ENCODE data around the gene GDA.

The GDA gene

DNA sequence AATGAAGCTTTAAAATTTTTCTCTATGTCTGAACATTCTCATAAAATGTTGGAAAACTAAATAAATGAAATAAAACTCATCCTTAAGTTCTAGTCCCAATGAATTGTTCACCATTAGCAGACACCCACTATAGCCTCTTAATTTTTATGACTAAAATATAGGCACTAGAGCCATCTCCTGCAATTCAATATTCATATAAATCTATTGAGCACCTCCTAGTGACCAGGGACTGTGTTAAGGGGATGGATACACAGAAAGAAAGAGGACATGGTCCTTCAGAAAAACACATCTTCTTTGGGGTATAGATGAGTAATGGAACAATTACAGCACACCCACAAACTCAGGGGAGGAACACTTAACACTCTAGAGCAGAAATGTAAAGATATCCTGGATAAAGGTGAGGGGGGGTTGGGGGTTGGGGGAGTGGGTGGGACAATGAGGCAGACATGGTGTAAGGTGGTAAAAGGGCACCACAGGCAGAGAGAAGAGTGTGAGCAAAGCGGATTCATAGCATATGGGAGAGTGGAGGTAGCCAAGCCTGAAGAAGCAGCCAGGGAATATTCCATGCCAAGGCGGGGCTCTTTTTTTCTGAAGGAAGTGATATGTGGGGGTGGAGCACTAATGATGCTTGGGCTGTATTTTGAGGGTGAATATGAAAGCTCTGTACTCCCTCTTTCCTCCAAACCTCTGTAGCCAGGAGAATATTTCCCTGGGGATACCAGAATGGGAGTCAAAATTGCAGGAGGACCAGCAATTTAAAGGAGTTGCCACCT, 3.3 kb upstream of the GDA start:
- in situ Hi-C loops (cut with HindIII; ENCODE audit: low sequenced_read_pairs): no loop called here
- H3K4me3 ChIP-seq (ENCODE audit: low read depth, low read length): no peak overlapping the region
- DNase-seq (ENCODE audit: low read depth): no peak
- TF ChIP-seq, protein P1, sequence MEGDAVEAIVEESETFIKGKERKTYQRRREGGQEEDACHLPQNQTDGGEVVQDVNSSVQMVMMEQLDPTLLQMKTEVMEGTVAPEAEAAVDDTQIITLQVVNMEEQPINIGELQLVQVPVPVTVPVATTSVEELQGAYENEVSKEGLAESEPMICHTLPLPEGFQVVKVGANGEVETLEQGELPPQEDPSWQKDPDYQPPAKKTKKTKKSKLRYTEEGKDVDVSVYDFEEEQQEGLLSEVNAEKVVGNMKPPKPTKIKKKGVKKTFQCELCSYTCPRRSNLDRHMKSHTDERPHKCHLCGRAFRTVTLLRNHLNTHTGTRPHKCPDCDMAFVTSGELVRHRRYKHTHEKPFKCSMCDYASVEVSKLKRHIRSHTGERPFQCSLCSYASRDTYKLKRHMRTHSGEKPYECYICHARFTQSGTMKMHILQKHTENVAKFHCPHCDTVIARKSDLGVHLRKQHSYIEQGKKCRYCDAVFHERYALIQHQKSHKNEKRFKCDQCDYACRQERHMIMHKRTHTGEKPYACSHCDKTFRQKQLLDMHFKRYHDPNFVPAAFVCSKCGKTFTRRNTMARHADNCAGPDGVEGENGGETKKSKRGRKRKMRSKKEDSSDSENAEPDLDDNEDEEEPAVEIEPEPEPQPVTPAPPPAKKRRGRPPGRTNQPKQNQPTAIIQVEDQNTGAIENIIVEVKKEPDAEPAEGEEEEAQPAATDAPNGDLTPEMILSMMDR (IDR thresholded peaks at IDR 0.05; ENCODE audit: low read depth, low read length, missing control alignments): no peak

DNA sequence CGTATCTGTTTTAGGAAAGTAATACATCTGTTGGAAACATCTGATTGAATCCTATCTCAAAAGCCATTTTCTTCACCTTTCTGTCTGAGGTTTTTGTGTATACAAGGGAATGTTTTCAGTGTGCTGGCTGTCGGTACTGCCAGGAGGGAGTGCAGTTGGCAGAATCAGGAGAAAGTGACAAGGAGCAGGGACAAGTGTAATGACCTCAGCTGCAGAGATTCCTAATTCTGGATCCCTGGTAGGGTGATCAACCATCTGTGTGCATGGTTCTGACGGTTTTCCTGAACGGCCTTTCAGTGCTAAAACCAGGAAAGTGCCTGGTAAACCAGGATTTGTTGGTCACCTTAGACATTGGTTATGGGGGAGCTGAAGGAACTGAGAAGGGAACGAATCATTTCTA, 1.6 kb upstream of the GDA start:
- TF ChIP-seq, protein P1 (IDR thresholded peaks at IDR 0.05; ENCODE audit: low read depth, low read length, missing control alignments): no peak
- H3K4me3 ChIP-seq (ENCODE audit: low read depth, low read length): no peak overlapping the region
- in situ Hi-C loops (cut with HindIII; ENCODE audit: low sequenced_read_pairs): no loop called here
- no peak for DNase-seq (ENCODE audit: low read depth)

DNA sequence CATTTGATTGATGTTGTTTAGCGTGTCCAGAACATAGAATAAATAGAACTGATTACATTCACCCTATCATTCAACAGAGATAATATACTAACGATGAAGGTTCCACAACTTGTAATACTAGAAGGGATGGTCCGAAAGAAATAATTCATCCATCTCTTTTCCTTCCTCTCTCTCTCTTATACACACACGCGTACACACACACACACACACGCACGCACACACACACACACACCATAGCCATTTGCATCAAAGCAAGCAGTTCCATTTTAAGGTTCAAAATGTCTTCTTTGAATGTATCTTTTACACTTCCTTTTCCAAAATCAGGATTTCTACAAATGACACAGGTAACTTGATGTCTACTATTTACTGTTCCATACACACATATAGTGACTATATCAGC, 887 bp downstream of the GDA start:
- H3K4me3 ChIP-seq (ENCODE audit: low read depth, low read length): no peak overlapping the region
- TF ChIP-seq, protein P1 (IDR thresholded peaks at IDR 0.05; ENCODE audit: low read depth, low read length, missing control alignments): no peak
- no peak for DNase-seq (ENCODE audit: low read depth)
- in situ Hi-C loops (cut with HindIII; ENCODE audit: low sequenced_read_pairs): no loop called here

DNA sequence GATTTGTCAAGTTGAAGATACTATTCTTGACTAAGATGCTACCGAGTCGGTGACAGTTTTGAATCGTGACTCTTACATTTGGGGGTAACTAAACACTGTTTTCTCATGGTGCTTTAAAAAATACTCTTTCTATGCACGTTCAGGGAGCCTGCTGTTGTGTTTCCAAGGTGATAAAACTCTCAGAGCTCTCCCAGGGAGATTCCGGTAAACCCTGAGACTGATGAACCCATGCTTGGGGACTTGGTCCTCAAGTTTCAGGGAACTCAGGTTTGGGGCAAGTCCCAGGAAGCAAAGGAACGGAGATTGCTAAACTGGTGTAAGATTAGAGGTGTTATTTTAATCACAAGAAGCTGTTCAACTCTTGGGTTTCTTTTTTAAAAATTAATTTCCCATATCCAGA, 1.4 kb downstream of the GDA start:
- H3K4me3 ChIP-seq (ENCODE audit: low read depth, low read length): no peak overlapping the region
- in situ Hi-C loops (cut with HindIII; ENCODE audit: low sequenced_read_pairs): no loop called here
- TF ChIP-seq, protein P1 (IDR thresholded peaks at IDR 0.05; ENCODE audit: low read depth, low read length, missing control alignments): no peak
- DNase-seq (ENCODE audit: low read depth): no peak

DNA sequence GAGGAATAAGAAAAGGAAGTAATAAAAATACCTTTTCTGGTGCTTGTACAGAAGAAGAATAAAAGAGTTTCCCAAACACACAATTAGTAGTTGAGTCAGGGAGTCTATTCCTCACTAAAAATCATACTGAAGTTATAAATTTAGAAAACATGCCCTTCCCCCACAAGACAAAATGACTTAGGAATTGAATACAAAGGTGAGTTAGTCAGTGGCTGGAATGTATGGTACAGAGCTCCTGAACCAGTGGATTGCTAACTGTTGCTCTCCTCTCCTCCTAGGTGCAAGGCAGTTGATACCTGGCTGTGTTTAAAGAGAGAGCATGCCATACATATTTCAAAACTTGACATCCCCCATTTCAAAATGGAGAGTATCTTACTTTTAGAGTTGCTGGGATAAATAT, 1.9 kb downstream of the GDA start:
- no peak for DNase-seq (ENCODE audit: low read depth)
- TF ChIP-seq, protein P1 (IDR thresholded peaks at IDR 0.05; ENCODE audit: low read depth, low read length, missing control alignments): no peak
- H3K4me3 ChIP-seq (ENCODE audit: low read depth, low read length): no peak overlapping the region
- in situ Hi-C loops (cut with HindIII; ENCODE audit: low sequenced_read_pairs): no loop called here

DNA sequence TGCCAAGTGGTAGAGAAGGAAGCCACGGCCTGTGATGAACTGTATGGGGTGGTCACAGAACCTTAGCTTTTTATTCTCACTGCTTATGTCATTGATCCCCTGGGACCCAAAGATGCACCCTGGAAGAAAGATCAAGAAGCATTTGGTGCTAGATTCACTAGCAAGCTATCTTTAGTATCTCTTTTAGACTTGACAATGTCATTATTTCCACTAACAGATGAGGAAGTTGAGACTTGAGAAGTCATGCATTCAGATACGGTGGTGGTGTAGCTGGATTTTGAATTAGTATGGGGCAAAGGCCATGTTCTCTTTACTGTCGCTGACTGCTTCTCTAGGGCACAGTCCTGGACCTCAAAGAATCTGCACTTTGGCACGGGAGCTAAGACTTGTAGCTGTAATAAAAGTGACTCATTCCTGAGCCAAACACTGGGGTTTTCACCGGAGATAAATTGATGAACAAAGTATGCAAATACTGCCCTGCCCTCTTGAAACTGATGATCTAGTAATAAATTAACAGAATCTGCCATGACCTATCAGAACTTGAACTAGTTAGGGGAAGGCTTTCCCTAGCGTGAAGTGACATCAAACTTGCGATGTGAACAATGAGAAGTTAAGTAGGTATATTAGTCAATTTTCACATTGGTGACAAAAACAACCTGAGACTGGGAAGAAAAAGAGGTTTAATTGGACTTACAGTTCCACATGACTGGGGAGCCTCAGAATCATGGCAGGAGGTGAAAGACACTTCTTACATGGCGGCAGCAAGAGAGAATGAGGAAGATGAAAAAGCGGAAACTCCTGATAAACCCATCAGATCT, 5.4 kb downstream of the GDA start:
- H3K4me3 ChIP-seq (ENCODE audit: low read depth, low read length): no peak overlapping the region
- in situ Hi-C loops (cut with HindIII; ENCODE audit: low sequenced_read_pairs): no loop called here
- TF ChIP-seq, protein P1 (IDR thresholded peaks at IDR 0.05; ENCODE audit: low read depth, low read length, missing control alignments): no peak
- DNase-seq (ENCODE audit: low read depth): no peak

Data from astrocyte of the cerebellum (primary cell).